OCI-LY3 (cell line): ENCODE results near the gene GFRA1.

Source experiments
- H2AFZ ChIP-seq: fragments of 200-600, 300-600 bp; shearing (Covaris generic); 2 replicates; pipeline ENCODE4 v1.6.0; 2014; ENCODE audit warnings: antibody characterized with exemption, low read depth, low read length
- H3K27ac ChIP-seq: fragments of 200-600, 300-600 bp; sonication (generic); 2 replicates; pipeline ENCODE4 v1.5.1; 2014; ENCODE audit warnings: mild to moderate bottlenecking, low read length, moderate library complexity, mixed read lengths
- H3K27me3 ChIP-seq: fragments of 200-600, 300-600 bp; sonication (generic); 2 replicates; pipeline ENCODE4 v1.6.1; 2014; ENCODE audit warnings: low read depth, low read length, mixed read lengths
- H3K36me3 ChIP-seq: fragments of 200-600, 300-600 bp; sonication (generic); replicated peaks from 2 replicates; pipeline ENCODE3; 2014; ENCODE audit warnings: low read depth, low read length, mixed read lengths
- H3K4me1 ChIP-seq: fragments of 300-600, 200-600 bp; sonication (generic); 2 replicates; pipeline ENCODE4 v1.6.1; 2014; ENCODE audit warnings: low read length, mixed read lengths
- H3K4me2 ChIP-seq: fragments of 200-600, 300-600 bp; sonication (generic); 2 replicates; pipeline ENCODE4 v1.6.1; 2014; ENCODE audit warnings: low read length, mixed read lengths
- H3K4me3 ChIP-seq: fragments of 300-600, 200-600 bp; sonication (generic); 2 replicates; pipeline ENCODE4 v1.5.1; 2014; ENCODE audit warnings: antibody characterized with exemption, mild to moderate bottlenecking, low read length, moderate library complexity
- H3K79me2 ChIP-seq: fragments of 300-600, 200-600 bp; shearing (Covaris generic); 2 replicates; pipeline ENCODE4 v1.6.1; 2014; ENCODE audit warnings: mild to moderate bottlenecking, low read length, mixed read lengths
- H3K9ac ChIP-seq: fragments of 300-600, 200-600 bp; shearing (Covaris generic); 2 replicates; pipeline ENCODE4 v1.6.0; 2014; ENCODE audit warnings: mild to moderate bottlenecking, low read length, moderate library complexity
- H3K9me3 ChIP-seq: fragments of 200-600, 300-600 bp; shearing (Covaris generic); 2 replicates; pipeline ENCODE4 v1.6.1; 2014; ENCODE audit warnings: low read length, mixed read lengths; ENCODE audit not compliant: insufficient read depth
- H4K20me1 ChIP-seq: fragments of 200-600, 300-600 bp; sonication (generic); 2 replicates; pipeline ENCODE4 v1.6.1; 2016; ENCODE audit warnings: low read length, mixed read lengths; ENCODE audit not compliant: insufficient read depth
- EZH2phosphoT487 ChIP-seq: fragments of 200-600 bp; shearing (Covaris generic); IDR thresholded peaks from 2 replicates; pipeline ENCODE4 v1.6.1; 2018; ENCODE audit warnings: antibody characterized with exemption, mixed run types, low read depth
- TF ChIP-seq, protein P1 (sequence below): fragments of 200-600, 300-600 bp; sonication (generic); IDR thresholded peaks from 2 replicates; pipeline ENCODE4 v1.5.1; 2014; ENCODE audit warnings: antibody characterized with exemption, low read length, low read depth

GFRA1 gene

DNA sequence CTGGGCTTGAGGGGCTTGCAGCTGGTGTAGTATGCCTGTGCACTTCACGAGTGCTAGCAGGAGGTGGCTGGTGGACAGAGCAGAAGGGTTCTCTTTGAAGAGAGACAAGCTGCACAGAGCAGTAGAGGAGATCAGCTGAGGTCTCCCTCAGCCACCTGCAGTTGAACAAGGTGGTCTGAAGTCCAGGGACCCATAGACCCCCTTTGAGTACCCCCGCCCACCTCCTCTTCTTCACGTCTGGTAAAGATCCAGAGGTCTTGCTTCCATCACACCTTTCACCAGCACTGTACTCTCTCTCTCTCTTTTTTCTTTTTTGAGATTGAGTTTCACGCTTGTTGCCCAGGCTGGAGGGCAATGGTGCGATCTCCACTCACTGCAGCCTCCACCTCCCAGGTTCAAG is 157.2 kb downstream of the GFRA1 start:
- H3K4me1 ChIP-seq, result no peaks in the 10 kb centered on the region
- H3K36me3 ChIP-seq, result no peaks in the 10 kb centered on the region
- H3K4me2 ChIP-seq, result no peak overlapping the region
- no peaks in the 10 kb centered on the region for H3K27me3 ChIP-seq
- H4K20me1 ChIP-seq, result no peaks in the 10 kb centered on the region
- H3K27ac ChIP-seq, result no peak overlapping the region
- H3K4me3 ChIP-seq, result no peak overlapping the region
- TF ChIP-seq EZH2phosphoT487, result no peak
- TF ChIP-seq, protein P1, sequence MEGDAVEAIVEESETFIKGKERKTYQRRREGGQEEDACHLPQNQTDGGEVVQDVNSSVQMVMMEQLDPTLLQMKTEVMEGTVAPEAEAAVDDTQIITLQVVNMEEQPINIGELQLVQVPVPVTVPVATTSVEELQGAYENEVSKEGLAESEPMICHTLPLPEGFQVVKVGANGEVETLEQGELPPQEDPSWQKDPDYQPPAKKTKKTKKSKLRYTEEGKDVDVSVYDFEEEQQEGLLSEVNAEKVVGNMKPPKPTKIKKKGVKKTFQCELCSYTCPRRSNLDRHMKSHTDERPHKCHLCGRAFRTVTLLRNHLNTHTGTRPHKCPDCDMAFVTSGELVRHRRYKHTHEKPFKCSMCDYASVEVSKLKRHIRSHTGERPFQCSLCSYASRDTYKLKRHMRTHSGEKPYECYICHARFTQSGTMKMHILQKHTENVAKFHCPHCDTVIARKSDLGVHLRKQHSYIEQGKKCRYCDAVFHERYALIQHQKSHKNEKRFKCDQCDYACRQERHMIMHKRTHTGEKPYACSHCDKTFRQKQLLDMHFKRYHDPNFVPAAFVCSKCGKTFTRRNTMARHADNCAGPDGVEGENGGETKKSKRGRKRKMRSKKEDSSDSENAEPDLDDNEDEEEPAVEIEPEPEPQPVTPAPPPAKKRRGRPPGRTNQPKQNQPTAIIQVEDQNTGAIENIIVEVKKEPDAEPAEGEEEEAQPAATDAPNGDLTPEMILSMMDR, result no peak
- H3K9ac ChIP-seq, result no peak overlapping the region
- H3K79me2 ChIP-seq, result no peaks in the 10 kb centered on the region
- H3K9me3 ChIP-seq, result no peaks in the 10 kb centered on the region
- no peak overlapping the region for H2AFZ ChIP-seq

DNA sequence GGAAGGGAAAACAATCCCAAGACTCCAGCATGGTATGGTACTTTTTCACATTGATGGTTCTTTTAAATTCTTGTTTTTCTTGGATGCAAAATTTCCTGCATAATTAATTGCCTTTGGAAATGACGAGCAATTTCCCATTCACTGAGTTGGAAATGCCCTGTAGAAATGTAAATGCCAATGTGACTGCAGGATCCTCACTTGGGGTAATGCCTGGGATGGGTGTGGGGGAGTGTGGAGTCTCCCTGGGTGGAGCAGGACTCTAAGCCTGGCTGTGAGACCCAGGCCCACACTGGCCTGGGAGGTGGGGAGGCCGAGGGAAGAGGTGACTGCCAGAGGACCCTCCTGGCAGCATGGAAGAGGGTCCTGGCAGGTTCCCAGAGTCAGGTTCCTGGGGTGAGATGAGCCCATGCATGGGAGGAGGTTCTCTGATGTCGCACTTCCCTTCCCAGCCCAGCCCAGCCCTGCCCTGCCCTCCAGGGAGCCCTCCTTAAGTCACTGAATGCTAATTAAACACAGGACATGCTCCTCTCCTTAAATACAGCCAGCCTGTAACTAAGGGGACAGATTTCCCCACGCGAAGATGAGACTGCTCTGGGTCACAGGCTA is 157.9 kb downstream of the GFRA1 start:
- Histone ChIP-seq H3K27me3 (no peaks in the 10 kb centered on the region), H3K79me2 (no peaks in the 10 kb centered on the region), H3K36me3 (no peaks in the 10 kb centered on the region), H3K4me3 (no peak overlapping the region), H3K27ac (no peak overlapping the region), H3K9ac (no peak overlapping the region), H3K4me1 (no peaks in the 10 kb centered on the region), H4K20me1 (no peaks in the 10 kb centered on the region), H3K4me2 (no peak overlapping the region), H2AFZ (no peak overlapping the region), H3K9me3 (no peaks in the 10 kb centered on the region)
- no peak for TF ChIP-seq EZH2phosphoT487
- TF ChIP-seq, protein P1, result no peak

DNA sequence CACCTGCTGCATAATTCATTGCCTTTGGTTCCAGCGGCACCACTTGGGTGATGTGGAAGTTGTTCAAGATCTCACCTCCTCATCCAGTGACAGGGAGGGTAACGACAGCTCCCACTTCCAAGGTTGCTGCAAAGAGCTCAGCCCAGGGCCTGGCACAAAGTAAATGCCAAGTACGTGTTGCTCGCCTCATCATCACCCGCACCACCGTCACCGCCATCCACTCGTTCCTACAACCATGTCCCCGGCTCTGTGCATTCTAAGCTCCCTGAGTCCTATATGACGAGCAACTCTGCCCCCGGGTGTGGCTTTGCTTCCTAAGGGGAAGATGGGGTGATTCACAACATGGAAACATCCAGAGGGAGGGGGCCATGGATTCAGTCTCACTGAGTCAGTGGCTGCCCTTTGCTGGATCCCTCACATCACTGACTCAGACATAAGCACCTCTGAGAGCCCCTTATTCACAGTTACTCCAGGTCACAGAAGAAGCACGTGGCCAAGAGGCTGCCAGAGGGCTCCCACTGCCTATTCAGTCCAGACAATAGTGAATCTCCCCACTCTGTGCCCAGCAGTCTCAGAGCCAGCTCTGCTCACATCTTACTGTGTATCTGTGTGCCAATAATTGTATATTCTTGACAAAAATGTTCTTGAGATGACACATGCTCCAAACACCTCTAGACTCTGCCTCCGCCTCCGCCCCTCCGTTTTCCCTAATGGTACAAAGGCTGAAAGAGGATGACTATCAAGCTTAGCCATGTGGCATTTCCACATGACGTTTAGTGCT is 159.1 kb downstream of the GFRA1 start:
- Histone ChIP-seq H3K27ac (no peak overlapping the region), H3K27me3 (no peaks in the 10 kb centered on the region), H2AFZ (no peak overlapping the region), H3K4me3 (no peak overlapping the region), H3K9me3 (no peaks in the 10 kb centered on the region), H3K79me2 (no peaks in the 10 kb centered on the region), H3K4me2 (no peak overlapping the region), H3K9ac (no peak overlapping the region), H4K20me1 (no peaks in the 10 kb centered on the region), H3K36me3 (no peaks in the 10 kb centered on the region), H3K4me1 (no peaks in the 10 kb centered on the region)
- TF ChIP-seq, protein P1, result no peak
- TF ChIP-seq EZH2phosphoT487, result no peak
